Tibial artery (tissue), 4 donors: ENCODE measurements around the gene SLCO4A1.

Experiments
- DNase-seq, 2 donors: peaks; one replicate each; pipeline ENCODE4 v3.0.0-alpha.2; 2019
- H3K27ac ChIP-seq, 2 donors: fragments of 200-600 bp; sonication (generic) in 1 of 2; 1 replicate in 1 of 2; 2 replicates in 1 of 2; pipeline ENCODE4 v1.5.1; 2018 to 2019; ENCODE audit warnings: mild to moderate bottlenecking in 1 of 2
- H3K27me3 ChIP-seq, 2 donors: fragments of 200-600 bp; sonication (generic) in 1 of 2; one replicate each; pipeline versions ENCODE4 v1.5.1 to v1.6.0; 2016 to 2019
- H3K36me3 ChIP-seq, 3 donors: fragments of 200-600 bp; sonication (generic) in 2 of 3; one replicate each; pipeline ENCODE4 v1.5.1; 2016 to 2019; ENCODE audit warnings: mild to moderate bottlenecking in 2 of 3
- H3K4me1 ChIP-seq, 4 donors: fragments of 200-600 bp; sonication (generic) in 2 of 4; 1 replicate in 3 of 4; 2 replicates in 1 of 4; pipeline ENCODE4 v1.5.1; 2016 to 2019
- H3K4me3 ChIP-seq, 2 donors: fragments of 200-600 bp; sonication (generic) in 1 of 2; 1 replicate in 1 of 2; 2 replicates in 1 of 2; pipeline ENCODE4 v1.5.1; 2018 to 2019; ENCODE audit warnings: mild to moderate bottlenecking in 2 of 2
- H3K9me3 ChIP-seq, 3 donors: fragments of 200-600 bp; sonication (generic) in 1 of 3; one replicate each; pipeline ENCODE4 v1.5.1; 2016 to 2019
- CTCF ChIP-seq, 2 experiments: fragments of 200-600 bp in 1 of 2; fragments of 450-650 bp in 1 of 2; IDR thresholded peaks; one replicate each; pipeline ENCODE4 v1.5.1; 2017 to 2019; ENCODE audit warnings: antibody characterized with exemption in 2 of 2, mild to moderate bottlenecking in 1 of 2, moderate library complexity in 1 of 2
- intact Hi-C: fragments of 100-400 bp; cut with DNase I; formaldehyde crosslinking; loops from one replicate; pipeline ENCODE4 v1.15.0; 2023; ENCODE audit warnings: low total_unique reads

Gene SLCO4A1

DNA sequence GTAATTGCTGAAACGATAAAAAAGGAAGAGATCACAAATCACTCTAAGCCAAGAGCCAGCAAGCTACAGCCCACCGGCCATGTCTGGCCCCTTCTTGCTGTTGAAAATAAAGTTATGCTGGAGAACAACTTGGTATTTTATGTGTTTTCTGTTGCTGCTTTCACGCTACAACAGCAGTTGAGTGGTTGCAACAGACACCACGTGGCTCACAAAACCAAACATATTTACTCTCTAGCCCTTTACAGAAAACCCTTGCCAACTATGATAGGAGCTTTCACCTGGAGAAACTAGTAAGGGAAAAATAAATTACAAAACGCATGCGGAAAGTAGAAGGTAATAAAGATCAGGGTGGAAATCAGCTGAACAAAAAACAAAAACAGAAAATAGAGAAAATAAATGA lies 41.1 kb upstream of the SLCO4A1 start:
- TF ChIP-seq CTCF (IDR thresholded peaks at IDR 0.05), result no peak
- Histone ChIP-seq H3K27ac (no peak overlapping the region), H3K4me3 (no peak overlapping the region), H3K27me3 (peaks cover 0 to 98% of the 10 kb centered on the region in 2 donors), H3K4me1 (peaks cover 0 to 18% (median 11%) of the 10 kb centered on the region in 4 donors), H3K9me3 (no peaks in the 10 kb centered on the region), H3K36me3 (no peaks in the 10 kb centered on the region)
- DNase-seq, result no peak
- intact Hi-C loops, result no loop called here

DNA sequence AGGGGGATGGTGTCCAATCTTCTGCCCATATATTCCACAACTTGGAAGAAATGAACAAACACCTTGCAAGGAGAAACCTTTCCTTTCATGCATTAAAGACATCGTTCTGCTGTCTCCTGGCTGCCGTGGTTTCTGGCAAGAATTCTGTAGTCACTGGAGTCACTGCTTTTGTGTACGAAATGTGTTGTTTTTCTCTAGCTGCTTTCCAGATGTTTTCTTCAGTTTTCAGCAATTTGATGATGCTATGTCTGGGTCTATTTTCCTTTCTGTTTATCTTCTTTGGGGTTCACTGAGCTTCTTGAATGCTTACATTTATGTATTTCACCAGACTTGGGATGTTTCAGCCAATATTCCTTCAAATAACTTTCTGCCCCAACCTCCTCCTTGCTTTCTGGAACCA lies 40.6 kb upstream of the SLCO4A1 start:
- TF ChIP-seq CTCF (IDR thresholded peaks at IDR 0.05), result no peak
- intact Hi-C loops, result no loop called here
- Histone ChIP-seq H3K27ac (no peak overlapping the region), H3K36me3 (no peaks in the 10 kb centered on the region), H3K4me3 (no peak overlapping the region), H3K27me3 (peaks cover 0 to 92% of the 10 kb centered on the region in 2 donors), H3K9me3 (no peaks in the 10 kb centered on the region), H3K4me1 (peaks cover 0 to 23% (median 17%) of the 10 kb centered on the region in 4 donors)
- DNase-seq, result no peak

- DNase-seq, result no peak
- intact Hi-C loops, result no loop called here
- Histone ChIP-seq H3K27me3 (peaks cover 0 to 84% of the 10 kb centered on the region in 2 donors), H3K4me3 (no peak overlapping the region), H3K9me3 (no peaks in the 10 kb centered on the region), H3K4me1 (peaks cover 0 to 28% (median 19%) of the 10 kb centered on the region in 4 donors), H3K27ac (no peak overlapping the region), H3K36me3 (no peaks in the 10 kb centered on the region)
- TF ChIP-seq CTCF (IDR thresholded peaks at IDR 0.05), result no peak
Measured at GRCh38 chr20:62602550-62602949, 39.8 kb upstream of the SLCO4A1 start.

GRCh38 chr20:62603021-62603906 lies 39.0 kb upstream of the SLCO4A1 start:
- peak; percentile 67 to 84 for DNase-seq
- TF ChIP-seq CTCF (IDR thresholded peaks at IDR 0.05), result no peak
- Histone ChIP-seq H3K27ac (no peak overlapping the region), H3K27me3 (peaks cover 0 to 79% of the 10 kb centered on the region in 2 donors), H3K36me3 (no peaks in the 10 kb centered on the region), H3K4me1 (peaks cover 0 to 28% (median 19%) of the 10 kb centered on the region in 4 donors), H3K4me3 (no peak overlapping the region), H3K9me3 (no peaks in the 10 kb centered on the region)
- intact Hi-C loops, result no loop called here

DNA sequence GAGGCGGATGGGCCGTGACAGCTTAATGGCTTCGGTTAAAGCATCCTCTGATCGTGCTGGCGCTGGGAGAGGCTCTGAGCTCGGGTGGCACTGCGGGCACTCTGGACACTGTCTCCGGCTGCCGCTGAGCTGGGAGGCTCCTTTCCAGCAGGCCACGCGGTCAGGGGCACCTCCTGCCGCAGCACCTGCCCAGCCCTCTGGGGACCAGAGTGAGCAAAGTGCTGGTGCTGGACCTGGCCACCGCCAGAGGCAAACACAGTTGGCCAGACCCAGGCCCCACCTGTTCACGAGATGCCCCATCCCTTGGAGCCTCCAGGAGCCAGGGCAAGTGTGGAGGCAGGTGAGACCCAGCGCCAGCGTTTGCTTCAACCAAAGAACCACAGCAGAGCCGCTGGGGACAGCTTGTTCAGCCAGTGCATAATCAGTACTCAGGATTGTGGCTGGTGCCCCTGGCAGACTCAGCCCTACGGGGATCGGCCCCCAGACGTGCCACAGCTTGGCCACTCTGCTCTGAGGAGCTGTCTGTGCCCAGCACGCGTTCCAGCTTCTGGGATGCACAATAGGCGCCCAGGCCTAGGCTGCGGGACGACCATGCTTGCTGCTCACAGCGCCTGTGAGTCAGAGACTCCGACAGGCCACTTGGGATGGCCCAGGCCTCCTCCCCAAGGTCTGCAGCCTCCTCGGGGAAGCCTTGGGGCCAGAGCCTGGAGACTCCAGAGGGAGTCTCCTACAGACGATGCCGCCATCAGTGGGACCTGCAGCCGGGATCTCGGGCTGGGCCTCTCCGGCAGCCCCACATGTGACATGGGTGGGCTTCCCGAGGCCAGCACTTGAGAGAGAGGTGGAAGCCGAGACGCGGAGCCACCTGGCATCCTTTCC lies 38.2 kb upstream of the SLCO4A1 start:
- H3K27me3 ChIP-seq, result peaks cover 0 to 71% of the 10 kb centered on the region in 2 donors
- no peaks in the 10 kb centered on the region for H3K36me3 ChIP-seq
- intact Hi-C loops, result no loop called here
- H3K4me3 ChIP-seq, result no peak overlapping the region
- H3K4me1 ChIP-seq, result peaks cover 0 to 28% (median 19%) of the 10 kb centered on the region in 4 donors
- no peak overlapping the region for H3K27ac ChIP-seq
- no peaks in the 10 kb centered on the region for H3K9me3 ChIP-seq
- no peak for DNase-seq
- TF ChIP-seq CTCF (IDR thresholded peaks at IDR 0.05), result no peak
